GM10847 (cell line): ENCODE results near the gene CDX2.

ENCODE experiments used
- POLR2A ChIP-seq: IDR thresholded peaks from 2 replicates; pipeline ENCODE4 v1.6.1; 2011; ENCODE audit not compliant: insufficient read length; ENCODE audit errors: extremely low read depth

Gene CDX2

GRCh38 chr13:27969082-27969865, at the start of gene CDX2:
CDX2 (minus strand) TSS chr13:27969315; CDS start chr13:27969006, 309 bp downstream.
- no peak for TF ChIP-seq POLR2A

GRCh38 chr13:28014301-28014700, 45.2 kb upstream of the CDX2 start:
- TF ChIP-seq POLR2A: no peak

GRCh38 chr13:28013482-28013881, 44.4 kb upstream of the CDX2 start:
- no peak for TF ChIP-seq POLR2A

- no peak for TF ChIP-seq POLR2A
These were observed 43.8 kb upstream of the CDX2 start for GRCh38 chr13:28012896-28013295.

GRCh38 chr13:28012383-28012782, 43.3 kb upstream of the CDX2 start:
- no peak for TF ChIP-seq POLR2A

- no peak for TF ChIP-seq POLR2A
These were observed 40.9 kb upstream of the CDX2 start for GRCh38 chr13:28010046-28010445.

- TF ChIP-seq POLR2A: no peak
These were observed 34.0 kb upstream of the CDX2 start for GRCh38 chr13:28002886-28003698.

GRCh38 chr13:28001837-28002473, 32.8 kb upstream of the CDX2 start:
- TF ChIP-seq POLR2A: no peak

- no peak for TF ChIP-seq POLR2A
These were observed 31.9 kb upstream of the CDX2 start for GRCh38 chr13:28001049-28001448.

- TF ChIP-seq POLR2A: no peak
These were observed 31.5 kb upstream of the CDX2 start for GRCh38 chr13:28000567-28000966.

GRCh38 chr13:27997904-27998522, 28.9 kb upstream of the CDX2 start:
- TF ChIP-seq POLR2A: no peak

GRCh38 chr13:27991881-27992280, 22.8 kb upstream of the CDX2 start:
- TF ChIP-seq POLR2A: no peak

- TF ChIP-seq POLR2A: no peak
These were observed 19.4 kb upstream of the CDX2 start, which contains the start of gene URAD for GRCh38 chr13:27988520-27988919. URAD (minus strand) TSS chr13:27988693; CDS start chr13:27988637, 56 bp downstream.

GRCh38 chr13:27985600-27985999, 16.5 kb upstream of the CDX2 start:
- no peak for TF ChIP-seq POLR2A

- TF ChIP-seq POLR2A: no peak
These were observed 13.2 kb upstream of the CDX2 start for GRCh38 chr13:27982361-27982760.
